GM21447 (cell line): ENCODE measurements around the gene PMVK.

Experiments used
- ATAC-seq: cut with Tn5 transposase; IDR thresholded peaks from one replicate; pipeline ENCODE4 v1.9.1; 2021; ENCODE audit not compliant: unreplicated experiment

PMVK gene

GRCh38 chr1:154951901-154952657 is 15.6 kb upstream of the PMVK start:
- ATAC-seq, result no peak

GRCh38 chr1:154948079-154948478 is 11.6 kb upstream of the PMVK start:
- ATAC-seq, result no peak

GRCh38 chr1:154945962-154946850 is 9.7 kb upstream of the PMVK start:
- no peak for ATAC-seq

- ATAC-seq, result no peak
Observed at GRCh38 chr1:154945160-154945961, 8.8 kb upstream of the PMVK start.

- ATAC-seq, result no peak
Observed at GRCh38 chr1:154944401-154945159, 8.1 kb upstream of the PMVK start.

DNA sequence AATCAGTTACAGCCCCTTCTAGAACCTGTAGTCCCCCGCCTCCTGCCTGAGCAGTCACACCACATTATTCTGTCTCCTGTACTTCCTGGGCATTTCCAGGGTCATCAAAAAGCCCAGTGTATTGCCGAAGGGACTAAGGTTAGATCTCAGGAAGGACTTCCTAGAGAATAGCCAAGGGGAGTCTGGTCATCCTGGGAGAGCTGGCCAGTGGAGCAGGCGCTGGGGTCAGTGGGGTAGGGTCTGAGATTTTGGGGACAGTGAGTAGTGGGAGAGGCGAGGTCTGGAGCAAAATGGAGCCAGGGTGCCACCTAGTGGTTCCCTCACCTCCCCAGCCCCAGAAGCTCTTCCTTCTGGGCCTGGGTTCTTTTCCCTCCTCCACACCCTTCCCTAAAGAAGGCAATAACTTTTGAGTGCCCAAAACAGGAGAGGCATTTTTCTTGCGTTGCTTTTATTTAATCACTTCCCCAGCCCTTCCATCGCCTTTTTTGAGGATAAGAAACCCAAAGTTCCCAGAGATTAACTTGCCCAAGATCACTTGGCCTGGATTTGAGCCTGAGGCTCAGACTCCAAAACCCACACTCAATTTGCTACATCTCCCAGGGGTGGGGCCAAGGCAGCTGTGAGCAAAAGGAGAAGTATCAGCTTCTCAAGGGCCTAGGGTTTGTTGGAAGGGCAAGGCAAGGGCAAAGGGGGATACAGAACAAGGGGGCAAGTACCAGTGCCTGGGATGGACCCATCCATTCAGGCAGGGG is 7.3 kb upstream of the PMVK start:
- no peak for ATAC-seq

DNA sequence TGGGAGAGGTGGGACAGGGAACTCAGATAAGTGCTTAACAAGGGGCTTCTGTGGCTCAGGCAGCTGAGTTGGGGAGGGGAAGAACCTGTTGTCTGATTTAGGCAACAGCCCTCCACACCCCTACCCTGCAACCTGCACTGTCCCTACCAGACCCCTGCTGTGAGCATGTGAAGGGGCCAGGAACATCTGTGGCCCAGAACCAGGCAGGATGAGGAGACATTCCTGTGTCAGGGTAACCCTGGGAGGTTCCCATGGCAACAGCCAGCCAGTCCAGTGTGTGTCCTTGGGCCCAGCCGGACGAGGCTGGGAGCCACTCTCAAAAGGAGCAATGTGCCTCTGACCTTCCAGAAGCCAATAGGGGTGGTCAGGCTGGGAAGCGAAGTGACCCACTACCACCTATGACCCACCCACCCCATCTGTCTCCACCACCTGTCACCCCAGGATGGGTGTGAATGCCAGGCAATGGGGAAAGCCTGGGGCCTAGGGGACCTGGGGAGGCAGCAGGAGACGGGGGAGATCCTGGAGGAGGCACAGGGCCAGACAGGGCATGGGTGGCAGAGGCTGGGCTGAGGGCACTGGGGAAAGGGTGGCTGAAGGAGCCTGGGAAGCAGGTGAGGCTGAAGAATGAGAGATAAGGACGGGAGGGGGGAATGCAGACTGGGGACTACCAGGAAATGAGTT is 5.0 kb upstream of the PMVK start:
- no peak for ATAC-seq

- no peak for ATAC-seq
Observed at GRCh38 chr1:154940651-154941194, 4.2 kb upstream of the PMVK start.

GRCh38 chr1:154940213-154940560 is 3.7 kb upstream of the PMVK start:
- no peak for ATAC-seq

DNA sequence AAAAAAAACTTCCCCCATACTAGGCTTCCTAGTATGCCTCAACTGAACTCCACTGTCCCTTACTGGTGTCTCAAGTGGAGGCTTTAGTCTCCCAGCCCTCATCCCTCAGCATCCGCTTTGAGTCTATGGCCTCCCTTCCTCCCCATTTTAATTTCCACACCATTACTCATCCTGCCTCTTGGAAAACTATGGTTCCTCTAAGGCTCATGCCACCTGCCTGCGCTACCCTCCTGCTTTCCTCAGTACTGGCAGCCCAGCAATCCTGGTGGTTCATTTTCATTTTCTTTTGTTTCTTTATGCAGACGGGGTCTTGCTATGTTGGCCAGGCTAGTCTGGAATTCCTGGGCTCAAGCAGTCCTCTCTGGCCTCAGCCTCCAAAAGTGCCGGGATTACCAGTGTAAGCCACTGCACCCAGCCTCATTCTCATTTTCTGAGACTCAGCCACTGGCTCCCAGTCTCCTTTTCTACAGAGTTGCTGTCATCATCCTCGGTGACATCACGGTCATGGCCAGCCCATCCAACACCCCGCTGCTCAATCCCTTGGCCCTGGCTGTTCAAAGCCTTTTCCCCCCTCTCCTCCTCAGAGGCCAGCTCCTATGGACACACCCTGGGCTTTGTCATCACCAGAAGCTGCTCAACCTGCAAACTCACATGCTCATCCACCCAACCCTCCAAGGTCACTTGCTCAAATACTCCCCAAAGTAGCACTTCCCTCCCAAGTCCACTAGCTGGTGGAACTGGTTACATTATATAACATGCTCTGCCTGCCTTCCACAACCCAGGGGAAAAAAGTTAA is 2.3 kb upstream of the PMVK start:
- ATAC-seq, result no peak

DNA sequence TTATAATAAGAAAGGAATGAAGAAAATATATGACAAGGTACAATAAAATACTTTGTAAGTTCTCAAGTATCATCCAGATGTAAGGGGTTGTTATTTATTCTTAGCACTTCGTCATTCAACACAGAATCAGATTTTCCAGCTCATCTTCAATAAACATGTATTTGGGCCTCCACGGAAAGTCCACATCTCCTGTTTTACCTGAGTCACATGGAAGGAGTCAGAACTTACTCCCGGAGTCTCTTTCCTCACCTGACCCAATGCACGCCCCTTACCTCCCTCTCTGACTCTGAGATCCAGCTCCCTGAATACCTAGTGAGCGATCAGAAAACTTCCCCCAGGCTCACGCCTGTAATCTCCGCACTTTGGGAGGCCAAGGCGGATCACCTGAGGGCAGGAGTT is 1.5 kb upstream of the PMVK start:
- ATAC-seq, result no peak

- peak; percentile 52 for ATAC-seq
Observed at GRCh38 chr1:154937085-154937987, 817 bp upstream of the PMVK start.

DNA sequence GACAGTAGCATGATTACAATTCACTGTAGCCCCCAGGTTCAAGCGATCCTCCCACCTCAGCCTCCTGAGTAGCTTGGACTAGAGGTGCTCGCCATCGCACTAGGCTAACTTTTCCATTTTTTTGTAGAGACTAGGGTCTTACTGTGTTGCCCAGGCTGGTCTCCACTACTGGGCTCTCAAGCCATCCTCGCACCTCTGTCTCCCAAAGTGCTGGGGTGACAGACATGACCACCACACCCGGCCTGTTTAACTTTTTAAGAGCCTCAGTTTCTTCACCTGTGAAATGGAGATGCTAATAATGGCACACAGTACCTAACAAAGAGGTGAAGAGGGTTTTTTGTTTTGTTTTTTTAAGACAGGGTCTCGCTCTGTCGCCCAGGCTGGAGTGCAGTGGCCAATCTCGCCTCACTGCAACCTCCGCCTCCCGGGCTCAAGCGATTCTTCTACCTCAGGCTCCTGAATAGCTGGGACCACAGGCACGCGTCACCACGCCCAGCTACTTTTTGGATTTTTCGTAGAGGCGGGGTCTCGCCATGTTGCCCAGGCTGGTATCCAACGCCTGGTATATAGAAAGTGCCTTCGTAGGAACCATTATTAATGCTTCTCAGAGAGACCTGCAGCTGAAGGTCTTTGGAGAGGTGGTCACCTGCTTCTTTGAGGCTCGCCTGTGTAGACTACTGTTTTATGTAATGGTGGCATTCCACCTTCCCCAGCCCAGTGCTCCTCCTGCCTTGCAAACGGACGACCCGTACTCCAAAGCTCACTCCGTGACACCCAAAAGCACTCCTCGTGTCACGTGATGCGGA is 567 bp downstream of the PMVK start:
- ATAC-seq, result no peak

GRCh38 chr1:154934358-154934948 is 2.1 kb downstream of the PMVK start:
- ATAC-seq, result no peak

GRCh38 chr1:154931940-154932487 is 4.5 kb downstream of the PMVK start:
- no peak for ATAC-seq

DNA sequence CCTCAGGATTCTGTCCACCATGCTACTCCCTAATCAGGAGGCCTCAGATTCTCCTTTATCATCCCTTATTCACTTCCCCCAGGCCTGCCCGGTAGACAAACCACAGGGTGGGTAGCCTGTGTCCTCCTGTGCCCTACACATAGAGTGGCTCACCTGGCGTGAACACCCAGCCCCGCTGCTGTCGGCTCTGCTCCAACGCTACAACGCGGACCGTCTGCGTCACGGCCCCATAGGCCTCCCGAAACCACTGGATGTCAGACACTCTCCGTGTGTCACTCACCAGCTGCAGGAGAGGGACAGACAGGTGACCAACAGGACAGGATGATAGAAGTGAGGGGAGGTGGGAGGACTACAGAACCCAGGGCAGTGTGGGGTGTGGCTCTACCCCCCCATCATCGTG is 10.3 kb downstream of the PMVK start:
- ATAC-seq, result no peak
